Mucosa of descending colon (tissue), 3 donors: ENCODE measurements around the gene CEACAM1. TPM values are rescaled to one million over a fixed set of nuclear protein-coding genes. Genes with fewer than 3 reads are reported as not detected.
"Not testable (repeated sequence)": the region's sequence is repeated elsewhere in the genome, so short reads cannot be mapped to it uniquely, and the experiment has no call there.

Experiments used
- ATAC-seq: fragments of 200-7000 bp; cut with Tn5 transposase; one replicate; pipeline ENCODE4 v1.9.1; 2020; ENCODE audit warnings: mild to moderate bottlenecking, moderate library complexity
- DNase-seq, 3 donors: peaks; one replicate each; pipeline ENCODE4 v3.0.0-alpha.2; 2020
- H3K36me3 ChIP-seq: fragments of 200-600 bp; one replicate; pipeline ENCODE4 v1.8.0; 2021; ENCODE audit warnings: low read depth, mild to moderate bottlenecking
- H3K4me1 ChIP-seq: fragments of 200-600 bp; one replicate; pipeline ENCODE4 v1.8.0; 2021; ENCODE audit warnings: low read depth, mild to moderate bottlenecking
- H3K4me3 ChIP-seq: fragments of 200-600 bp; one replicate; pipeline ENCODE4 v1.8.0; 2021; ENCODE audit warnings: mild to moderate bottlenecking
- H3K9me3 ChIP-seq: fragments of 200-600 bp; one replicate; pipeline ENCODE4 v1.8.0; 2021; ENCODE audit warnings: mild to moderate bottlenecking
- intact Hi-C, 2 donors: fragments of 100-400 bp; cut with DNase I in 1 of 2; cut with micrococcal nuclease in 1 of 2; formaldehyde crosslinking; loops; one replicate each; pipeline versions ENCODE4 v1.11.0 to v1.11.1; 2022; cut with DNase I, micrococcal nuclease
- total RNA-seq, 3 donors: library from RNA; stranded (reverse); fragmentation: NEBNext Ultra II Directional in 2 of 3; extraction: Animal tissue kit (Norgen Biotek cat#: 25700) in 2 of 3; gene quantifications; one replicate each; pipeline versions ENCODE4 v1.2.1 to v1.2.4, GENCODE V29; 2021 to 2023
- TF ChIP-seq, protein P1 (sequence below): fragments of 200-600 bp; IDR thresholded peaks from one replicate; pipeline ENCODE4 v1.8.0; 2022; ENCODE audit warnings: antibody characterized with exemption, mild to moderate bottlenecking
- donor health status: DM: no; HTN: no; CAD: no; lungs with moderate emphysema.
- donor health status: DM: no; HTN: no; CAD: no.
- donor health status: DM: no; HTN: yes; CAD: no.

The CEACAM1 gene
- total RNA-seq, 3 donors from 2014 or later: 591 to 2,323 (median 1,343) TPM

DNA sequence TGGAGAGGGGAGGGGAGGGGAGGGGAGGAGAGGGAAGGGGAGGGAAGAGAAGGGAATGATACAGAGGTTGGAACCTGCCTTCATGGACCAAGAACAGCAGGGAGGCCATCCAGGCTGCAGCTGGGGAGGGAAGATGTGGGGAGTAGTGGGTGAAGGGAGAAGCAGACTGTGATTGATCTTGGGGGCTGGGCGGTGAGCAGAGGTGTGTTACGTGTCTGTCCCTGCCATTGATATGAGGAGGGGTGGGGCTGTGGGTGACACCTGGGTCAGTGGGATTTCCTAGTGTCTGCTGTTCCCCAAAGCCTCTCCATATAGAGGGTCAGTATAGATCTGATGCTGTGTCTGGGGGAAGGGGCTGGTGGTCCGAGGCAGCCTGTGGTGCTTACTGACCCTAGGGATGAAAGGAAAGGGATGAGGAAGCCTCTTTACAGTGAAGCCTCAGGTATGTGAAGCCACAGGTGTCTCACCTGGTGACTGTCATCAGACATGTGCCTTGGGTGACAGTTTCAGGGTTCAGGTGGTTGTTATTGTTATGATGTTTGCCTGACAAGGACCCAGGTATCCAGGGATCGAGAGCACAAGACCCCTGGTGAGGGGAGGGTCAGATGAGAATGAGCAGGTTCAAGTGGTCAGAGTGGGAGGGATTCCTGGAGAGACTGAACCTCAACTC, 18.7 kb upstream of the CEACAM1 start:
- Histone ChIP-seq H3K4me1 (no peaks in the 10 kb centered on the region), H3K36me3 (no peaks in the 10 kb centered on the region), H3K4me3 (no peak overlapping the region), H3K9me3 (peaks cover 3% of the 10 kb centered on the region)
- TF ChIP-seq, protein P1, sequence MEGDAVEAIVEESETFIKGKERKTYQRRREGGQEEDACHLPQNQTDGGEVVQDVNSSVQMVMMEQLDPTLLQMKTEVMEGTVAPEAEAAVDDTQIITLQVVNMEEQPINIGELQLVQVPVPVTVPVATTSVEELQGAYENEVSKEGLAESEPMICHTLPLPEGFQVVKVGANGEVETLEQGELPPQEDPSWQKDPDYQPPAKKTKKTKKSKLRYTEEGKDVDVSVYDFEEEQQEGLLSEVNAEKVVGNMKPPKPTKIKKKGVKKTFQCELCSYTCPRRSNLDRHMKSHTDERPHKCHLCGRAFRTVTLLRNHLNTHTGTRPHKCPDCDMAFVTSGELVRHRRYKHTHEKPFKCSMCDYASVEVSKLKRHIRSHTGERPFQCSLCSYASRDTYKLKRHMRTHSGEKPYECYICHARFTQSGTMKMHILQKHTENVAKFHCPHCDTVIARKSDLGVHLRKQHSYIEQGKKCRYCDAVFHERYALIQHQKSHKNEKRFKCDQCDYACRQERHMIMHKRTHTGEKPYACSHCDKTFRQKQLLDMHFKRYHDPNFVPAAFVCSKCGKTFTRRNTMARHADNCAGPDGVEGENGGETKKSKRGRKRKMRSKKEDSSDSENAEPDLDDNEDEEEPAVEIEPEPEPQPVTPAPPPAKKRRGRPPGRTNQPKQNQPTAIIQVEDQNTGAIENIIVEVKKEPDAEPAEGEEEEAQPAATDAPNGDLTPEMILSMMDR: no peak
- no peak for DNase-seq
- ATAC-seq: no peak
- intact Hi-C loops: no loop called here

DNA sequence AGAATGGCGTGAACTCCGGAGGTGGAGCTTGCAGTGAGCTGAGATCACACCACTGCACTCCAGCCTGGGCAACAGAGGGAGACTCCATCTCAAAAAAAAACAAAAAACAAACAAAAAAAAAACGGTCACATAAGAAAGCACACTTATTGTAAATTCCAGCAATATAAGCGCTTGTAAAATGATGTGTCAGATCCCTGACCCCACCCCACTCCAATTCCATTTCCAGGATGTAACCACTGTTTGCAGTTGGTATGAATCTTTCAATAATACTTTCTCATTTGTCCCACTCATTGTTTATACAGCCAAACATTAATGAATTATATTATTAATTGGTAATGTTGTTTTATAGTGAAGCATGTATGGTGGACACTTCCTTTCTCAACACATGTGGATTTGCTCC, 15.9 kb upstream of the CEACAM1 start:
- ATAC-seq (peak; percentile 74), DNase-seq (peak in 1 of 3 donors; percentile 17)
- Histone ChIP-seq H3K9me3 (peaks cover 2% of the 10 kb centered on the region), H3K36me3 (no peaks in the 10 kb centered on the region), H3K4me3 (no peak overlapping the region), H3K4me1 (no peaks in the 10 kb centered on the region)
- TF ChIP-seq, protein P1: no peak
- intact Hi-C loops: no loop called here

DNA sequence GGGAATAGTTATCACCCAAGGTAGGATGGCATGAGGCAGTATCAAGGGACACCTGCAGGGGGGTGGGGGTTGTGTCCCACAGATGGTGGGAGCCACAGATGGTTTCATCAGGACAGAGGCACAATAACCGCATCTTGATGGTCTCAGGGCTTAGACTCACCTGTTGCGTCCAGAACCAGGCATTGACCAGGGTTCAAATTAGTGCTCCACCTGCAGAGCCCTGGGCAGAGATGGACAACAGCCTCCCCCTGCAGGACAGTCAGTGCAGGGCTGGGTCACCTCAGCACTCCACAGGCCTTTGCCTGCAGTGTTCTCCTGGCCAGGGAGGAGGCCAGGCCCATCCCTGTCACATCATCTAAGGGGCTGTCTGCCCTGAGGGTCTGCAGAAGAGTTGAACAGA, 14.5 kb upstream of the CEACAM1 start:
- H3K36me3 ChIP-seq: no peaks in the 10 kb centered on the region
- peak in 1 of 3 donors; percentile 9 for DNase-seq
- H3K9me3 ChIP-seq: no peaks in the 10 kb centered on the region
- H3K4me1 ChIP-seq: no peaks in the 10 kb centered on the region
- intact Hi-C loops: no loop called here
- no peak overlapping the region for H3K4me3 ChIP-seq
- ATAC-seq: peak; percentile 30
- TF ChIP-seq, protein P1: no peak

DNA sequence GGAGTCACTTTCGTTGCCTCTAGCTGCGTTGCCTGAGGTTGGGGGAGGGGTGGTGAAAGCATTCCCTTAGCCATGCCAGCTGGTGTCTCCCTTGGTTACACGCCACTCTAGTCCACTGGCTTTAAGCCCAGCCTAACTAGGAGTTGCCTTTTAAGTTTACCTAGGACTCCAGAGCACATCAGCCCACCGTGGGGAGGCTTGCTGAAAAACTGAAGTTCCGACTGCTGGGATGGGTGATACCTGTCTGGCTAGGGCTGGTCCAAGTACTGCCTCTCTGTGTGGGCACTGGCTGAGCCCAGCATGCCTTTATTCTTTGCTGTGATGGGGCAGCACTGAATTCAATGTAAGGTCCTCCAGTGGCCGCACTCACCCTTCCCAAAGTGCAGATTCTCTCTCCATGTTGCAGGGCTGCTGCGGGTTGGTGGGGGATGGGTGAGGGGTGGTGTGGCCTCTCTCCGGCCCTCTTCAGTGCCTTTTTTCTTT, 11.8 kb upstream of the CEACAM1 start:
- ATAC-seq (no peak), DNase-seq (peak in 1 of 3 donors; percentile 25)
- Histone ChIP-seq H3K4me3 (no peak overlapping the region), H3K4me1 (no peaks in the 10 kb centered on the region), H3K36me3 (no peaks in the 10 kb centered on the region), H3K9me3 (no peaks in the 10 kb centered on the region)
- intact Hi-C loops: no loop called here
- TF ChIP-seq, protein P1: no peak

DNA sequence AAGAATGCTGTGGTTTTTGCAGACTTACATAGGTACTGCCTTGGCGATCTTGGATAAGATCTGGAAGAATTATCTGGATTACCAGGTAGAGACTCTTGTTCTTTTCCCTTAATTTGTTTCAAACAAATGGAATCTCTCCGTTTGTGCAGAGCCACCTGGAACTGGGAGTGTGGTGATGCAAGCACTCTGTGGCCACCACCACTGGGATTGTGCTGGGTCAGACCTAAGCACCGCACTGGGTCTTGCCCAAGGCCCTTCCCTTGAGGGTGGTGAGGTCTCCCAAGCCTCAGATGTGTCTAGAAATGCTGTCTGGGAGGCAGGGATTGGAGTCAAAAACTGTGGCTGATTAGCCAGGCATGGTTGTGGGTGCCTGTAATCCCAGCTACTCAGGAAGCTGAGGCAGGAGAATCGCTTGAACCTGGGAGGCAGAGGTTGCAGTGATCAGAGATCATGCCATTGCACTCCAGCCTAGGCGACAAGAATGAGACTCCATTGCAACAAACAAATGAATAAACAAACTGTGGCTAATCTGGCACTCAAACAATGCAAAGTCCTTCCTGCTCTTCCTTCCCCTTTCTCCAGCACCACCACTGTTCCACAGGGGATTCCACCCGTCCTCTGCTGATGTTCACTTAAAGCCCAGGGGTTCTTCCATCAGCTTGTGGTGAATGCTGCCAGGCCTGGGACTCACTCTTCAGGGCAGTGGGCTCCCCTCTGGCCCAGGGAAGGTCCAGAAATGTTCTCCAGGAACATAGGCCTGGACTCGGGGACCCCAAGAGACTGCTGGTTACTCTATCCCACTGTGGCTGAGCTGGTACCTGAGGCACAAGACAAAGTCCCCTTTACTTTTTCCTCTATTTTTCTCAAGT, 10.8 kb upstream of the CEACAM1 start:
- no peaks in the 10 kb centered on the region for H3K9me3 ChIP-seq
- H3K36me3 ChIP-seq: no peaks in the 10 kb centered on the region
- TF ChIP-seq, protein P1: no peak
- H3K4me3 ChIP-seq: no peak overlapping the region
- intact Hi-C loops: loop anchor here in 1 of 2 donors (10.0 kb wide), 1 partner anchor 94 kb away; the partner anchor contains the start of gene CXCL17
- no peaks in the 10 kb centered on the region for H3K4me1 ChIP-seq
- ATAC-seq (no peak), DNase-seq (no peak)

DNA sequence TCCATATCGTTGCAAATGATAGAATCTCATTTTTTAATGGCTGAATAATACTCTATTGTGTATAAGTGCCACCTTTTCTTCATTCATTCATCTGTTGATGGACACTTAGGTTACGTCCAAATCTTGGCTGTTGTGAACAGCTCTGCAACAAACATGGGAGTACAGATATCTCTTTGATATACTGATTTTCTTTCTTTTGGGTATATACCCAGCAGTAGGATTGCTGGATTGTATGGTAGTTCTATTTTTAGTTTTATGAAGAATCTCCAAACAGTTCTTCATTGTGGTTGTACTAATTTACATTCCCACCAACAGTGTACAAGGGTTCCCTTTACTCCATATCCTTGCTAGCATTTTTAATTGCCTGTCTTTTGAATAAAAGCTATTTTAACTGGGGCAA, 7.0 kb upstream of the CEACAM1 start:
- intact Hi-C loops: loop anchor here in 1 of 2 donors (10.0 kb wide), 1 partner anchor 90 kb away; the partner anchor contains the start of gene CXCL17
- not testable (repeated sequence) for DNase-seq, H3K4me3 ChIP-seq, H3K9me3 ChIP-seq, H3K4me1 ChIP-seq, ATAC-seq, H3K36me3 ChIP-seq
